NCI-H1694 (cell line): ENCODE measurements around the gene ZNF641.
"Not testable (repeated sequence)": the region's sequence is repeated elsewhere in the genome, so short reads cannot be mapped to it uniquely, and the experiment has no call there.

Experiments
- DNase-seq: peaks from one replicate; lab custom pipeline; 2025; lab: John Stamatoyannopoulos, UW

Gene ZNF641

DNA sequence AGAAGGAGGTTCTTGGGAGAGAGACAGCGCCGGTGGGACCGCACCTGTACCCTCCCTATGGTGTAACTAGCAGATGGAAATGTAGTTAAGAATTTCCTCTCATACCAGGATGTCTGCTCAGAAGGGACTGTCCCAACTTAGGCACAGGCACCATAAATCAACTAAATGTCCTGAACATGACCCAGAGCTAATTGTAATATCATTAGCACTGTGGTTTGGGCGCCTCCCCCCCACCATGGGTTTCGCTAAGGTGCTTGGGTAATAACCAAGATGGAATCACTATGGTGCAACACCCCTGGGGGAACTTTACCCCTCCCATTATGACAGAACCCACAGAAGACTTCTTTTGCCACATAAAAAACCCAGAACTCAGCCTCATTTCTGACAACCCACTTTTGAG, 15.9 kb downstream of the ZNF641 start:
- DNase-seq, result no peak

DNA sequence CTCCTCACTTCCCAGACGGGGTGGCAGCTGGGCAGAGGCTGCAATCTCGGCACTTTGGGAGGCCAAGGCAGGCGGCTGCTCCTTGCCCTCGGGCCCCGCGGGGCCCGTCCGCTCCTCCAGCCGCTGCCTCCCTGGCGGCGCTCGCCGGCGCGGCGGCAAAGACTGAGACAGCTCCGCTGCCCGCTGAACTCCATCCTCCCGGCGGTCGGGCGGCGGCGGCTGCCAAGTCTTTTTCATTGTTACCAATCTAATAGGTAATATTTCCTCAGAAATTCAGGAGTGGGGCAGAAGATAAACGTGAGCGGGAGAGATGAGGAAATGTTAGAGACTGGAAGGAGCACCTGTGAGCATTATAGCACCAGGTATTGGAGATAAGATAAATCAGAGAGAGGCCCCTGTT, 17.0 kb downstream of the ZNF641 start:
- DNase-seq, result not testable (repeated sequence)

DNA sequence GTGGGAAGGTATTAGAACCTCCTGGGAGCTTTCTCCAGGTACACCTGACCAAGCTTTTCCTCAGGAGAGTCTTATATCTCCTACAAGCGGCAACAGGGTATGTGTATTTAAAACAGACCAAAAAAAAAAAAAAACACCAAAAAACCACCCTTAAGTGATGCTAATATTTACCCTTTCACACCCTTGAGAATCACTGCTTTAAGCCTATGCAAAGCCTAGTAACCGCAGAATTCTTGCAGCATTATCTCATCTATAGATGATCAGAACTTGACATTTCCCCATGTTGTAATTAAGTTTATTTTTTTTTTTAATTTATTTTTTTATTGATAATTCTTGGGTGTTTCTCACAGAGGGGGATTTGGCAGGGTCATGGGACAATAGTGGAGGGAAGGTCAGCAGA, 19.3 kb downstream of the ZNF641 start:
- DNase-seq, result no peak

DNA sequence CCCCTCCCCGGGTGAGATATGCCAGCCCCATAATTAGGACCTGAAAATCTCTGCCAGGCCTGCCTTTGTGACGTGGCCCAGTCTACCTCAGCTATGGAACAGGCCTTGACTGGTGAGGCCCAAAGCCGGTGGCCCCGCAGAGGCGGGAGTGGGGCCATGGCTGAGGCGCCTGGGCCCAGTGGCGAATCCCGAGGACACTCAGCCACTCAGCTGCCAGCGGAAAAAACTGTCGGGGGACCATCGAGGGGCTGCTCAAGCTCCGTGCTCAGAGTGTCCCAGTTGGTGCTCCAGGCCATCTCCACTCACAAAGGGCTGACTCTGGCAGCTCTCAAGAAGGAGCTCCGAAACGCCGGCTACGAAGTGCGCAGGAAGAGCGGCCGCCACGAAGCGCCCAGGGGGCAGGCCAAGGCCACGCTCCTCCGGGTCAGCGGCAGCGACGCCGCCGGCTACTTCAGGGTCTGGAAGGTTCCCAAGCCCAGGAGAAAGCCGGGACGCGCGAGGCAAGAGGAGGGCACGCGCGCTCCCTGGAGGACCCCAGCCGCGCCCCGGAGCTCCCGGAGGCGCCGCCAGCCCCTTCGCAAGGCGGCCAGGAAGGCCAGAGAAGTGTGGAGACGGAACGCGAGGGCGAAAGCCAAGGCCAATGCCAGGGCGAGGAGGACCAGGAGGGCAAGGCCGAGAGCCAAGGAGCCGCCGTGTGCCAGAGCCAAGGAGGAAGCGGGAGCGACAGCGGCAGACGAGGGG, 21.4 kb downstream of the ZNF641 start:
- no peak for DNase-seq

DNA sequence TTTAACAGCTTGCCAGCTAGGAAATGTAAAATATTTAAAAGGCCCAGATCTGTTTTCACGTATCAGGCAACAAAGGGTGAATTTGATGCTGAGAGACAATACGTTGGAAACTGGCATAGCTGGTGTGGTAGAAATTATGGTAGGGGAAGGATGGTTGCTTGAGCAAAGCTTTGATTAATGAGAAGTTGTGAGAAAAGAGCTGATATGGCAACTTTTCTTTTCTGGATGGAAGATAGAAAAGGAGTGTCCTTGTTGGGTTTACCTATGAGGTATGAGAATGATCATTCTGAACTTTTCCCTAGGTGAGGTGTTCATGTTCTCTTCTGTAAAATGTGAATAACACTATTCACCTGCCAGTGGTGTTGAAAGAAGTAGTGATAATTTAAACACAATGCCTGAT, 34.2 kb downstream of the ZNF641 start:
- DNase-seq, result no peak

DNA sequence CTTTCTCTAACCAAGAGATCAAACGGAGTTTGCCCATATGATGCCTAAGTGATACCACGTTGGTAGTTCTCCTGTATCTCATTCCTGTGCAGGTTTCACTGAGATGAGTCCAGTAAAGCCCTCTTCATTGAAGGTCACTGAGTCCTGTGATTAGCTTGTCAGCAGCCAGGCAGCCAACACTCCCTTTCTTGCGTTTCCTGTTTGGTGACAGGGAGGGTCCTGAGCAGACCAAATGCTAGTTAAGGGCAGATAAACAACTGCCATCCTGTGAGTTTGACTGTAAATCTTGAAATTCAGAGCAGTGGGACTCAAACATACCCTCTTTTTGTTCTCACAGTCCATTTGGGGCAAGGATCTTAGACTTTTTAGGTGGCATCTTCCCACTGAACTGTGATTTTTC, 39.4 kb downstream of the ZNF641 start:
- DNase-seq, result no peak

DNA sequence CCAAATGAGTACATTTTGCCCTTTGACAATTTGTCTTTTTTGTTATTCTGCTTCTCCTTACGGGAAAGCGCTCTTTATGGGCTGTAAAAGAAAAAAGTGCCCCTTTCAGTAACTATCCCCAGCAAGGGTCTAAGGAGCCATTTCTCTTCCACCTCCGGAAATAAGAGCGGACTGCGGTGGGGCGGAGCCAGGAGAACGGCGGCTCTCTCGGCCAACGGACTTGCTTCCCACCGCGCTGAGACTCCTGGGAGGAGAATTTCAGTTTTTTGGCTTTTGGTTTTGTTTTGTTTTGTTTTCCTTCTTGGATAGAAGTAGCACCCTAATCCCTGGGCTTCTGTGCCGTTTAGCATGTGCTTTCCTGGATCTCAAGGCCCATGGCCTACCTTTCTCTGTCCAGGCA, 43.5 kb downstream of the ZNF641 start:
- DNase-seq, result no peak

DNA sequence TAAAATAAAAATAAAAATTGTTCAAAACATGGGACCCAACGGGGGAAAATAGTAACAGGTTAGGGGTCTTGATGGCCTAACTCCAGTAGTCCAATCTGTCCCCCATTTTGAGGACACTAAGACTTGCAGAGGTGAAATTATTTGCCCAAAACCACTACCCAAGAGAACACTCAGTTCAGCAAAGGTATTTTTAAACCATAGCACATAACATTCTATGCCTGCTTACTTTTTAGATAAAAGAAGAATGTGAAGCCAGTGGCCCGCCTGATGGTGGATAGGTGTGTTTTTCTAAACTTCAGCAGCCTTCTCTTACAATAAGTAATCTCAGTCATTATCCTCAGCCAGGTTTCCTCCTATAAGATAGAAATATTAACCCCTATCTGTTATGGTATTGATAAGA, 45.5 kb downstream of the ZNF641 start:
- no peak for DNase-seq

DNA sequence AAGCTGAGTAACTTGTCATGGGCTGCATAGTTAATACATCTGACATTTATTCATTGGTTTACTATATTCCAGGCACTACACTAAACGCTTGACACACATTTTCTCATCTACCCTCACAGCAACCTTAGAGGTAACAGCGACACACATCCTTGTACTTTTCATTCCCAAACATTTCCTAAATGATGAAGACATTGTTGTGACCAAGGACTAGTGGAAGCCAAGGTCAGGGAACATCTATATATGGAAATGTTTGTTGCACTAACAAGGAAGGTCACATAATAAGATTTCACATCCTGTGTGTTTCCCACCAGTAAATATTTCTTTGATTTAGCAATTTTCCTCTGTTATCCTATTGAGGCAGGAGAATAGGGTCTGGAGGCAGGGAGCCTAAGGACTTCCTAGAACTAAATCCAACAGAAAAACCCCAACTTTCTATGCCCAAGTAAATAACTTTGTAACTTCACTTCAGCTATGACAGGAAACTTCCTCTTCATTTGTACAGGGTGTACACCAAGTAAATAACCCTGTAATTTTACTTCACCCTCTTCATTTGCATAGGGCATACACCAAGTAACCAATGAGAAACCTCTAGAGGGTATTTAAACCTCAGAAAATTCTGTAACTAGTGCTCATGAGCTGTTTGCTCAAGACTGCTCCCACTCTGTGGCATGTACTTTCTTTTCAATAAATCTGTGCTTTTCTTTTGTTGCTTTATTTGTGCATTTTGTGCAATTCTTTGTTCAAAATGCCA, 48.4 kb downstream of the ZNF641 start:
- no peak for DNase-seq

DNA sequence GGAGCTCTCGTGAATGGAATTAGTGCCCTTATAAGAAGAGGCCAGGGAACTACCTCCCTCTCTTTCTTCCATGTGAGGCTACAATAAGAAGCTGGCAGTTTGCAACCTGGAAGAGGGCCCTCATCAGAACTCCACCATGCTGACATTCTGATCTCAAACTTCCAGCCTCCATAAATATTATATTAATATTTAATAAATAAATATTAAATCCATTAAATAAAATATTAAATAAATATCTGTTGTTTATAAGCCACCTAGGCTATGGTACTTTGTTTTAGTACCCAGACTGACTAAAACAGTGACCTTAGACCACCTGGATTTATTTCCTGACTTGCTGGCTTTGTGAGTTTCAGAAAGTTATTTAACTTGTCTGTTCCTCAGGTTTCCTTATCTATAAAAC, 49.9 kb downstream of the ZNF641 start:
- DNase-seq, result no peak

DNA sequence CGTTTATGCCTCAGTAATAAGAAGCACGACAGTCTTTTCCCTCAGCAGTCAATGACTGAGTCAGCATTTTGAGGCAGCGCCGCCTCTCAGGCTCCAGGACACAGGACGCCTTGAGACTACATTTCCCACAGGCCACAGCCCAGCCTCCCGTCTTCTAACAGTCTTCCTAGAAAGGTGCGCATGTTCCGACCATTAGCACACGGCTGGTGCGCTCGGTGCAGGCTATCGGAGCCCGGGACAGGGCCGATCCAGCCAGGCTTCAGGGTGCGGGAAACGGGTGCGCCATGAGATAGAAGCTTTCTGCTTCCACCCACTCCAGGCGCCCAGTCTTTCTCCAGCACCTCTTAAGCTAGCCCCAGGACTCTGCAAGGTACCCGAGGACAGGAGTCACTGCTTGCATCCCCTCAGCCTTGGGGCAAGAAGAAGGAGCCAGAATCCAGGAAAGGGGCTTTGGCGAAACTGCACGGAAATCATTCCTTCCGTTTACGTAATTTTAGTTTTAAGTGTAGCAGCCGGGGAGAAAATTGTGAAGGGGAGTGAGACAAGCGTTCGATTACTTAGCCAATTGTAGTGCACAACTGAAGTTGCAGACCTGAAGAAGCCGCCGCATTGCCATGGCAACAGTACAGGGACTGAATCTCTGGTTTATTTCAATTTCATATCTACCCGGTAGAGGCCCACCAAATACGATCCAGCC, 54.0 kb downstream of the ZNF641 start:
- DNase-seq, result no peak

DNA sequence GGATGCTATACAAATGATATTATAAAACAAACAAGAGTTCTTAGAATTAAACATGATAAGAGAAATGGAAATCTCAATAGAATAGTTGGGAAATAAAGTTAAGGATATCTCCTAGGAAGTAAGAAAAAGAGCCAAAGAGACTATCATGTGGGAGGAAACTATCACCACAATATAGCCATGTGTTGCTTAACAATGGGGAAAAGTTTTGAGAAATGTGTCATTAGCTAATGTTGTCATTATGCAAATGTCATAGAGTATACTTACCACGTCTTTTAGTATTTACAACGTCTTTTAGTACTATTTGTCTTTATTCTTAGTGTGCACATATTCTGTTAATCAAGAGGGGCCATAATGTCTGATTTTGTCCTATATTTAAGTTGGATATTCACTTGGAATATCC, 58.7 kb downstream of the ZNF641 start:
- no peak for DNase-seq

DNA sequence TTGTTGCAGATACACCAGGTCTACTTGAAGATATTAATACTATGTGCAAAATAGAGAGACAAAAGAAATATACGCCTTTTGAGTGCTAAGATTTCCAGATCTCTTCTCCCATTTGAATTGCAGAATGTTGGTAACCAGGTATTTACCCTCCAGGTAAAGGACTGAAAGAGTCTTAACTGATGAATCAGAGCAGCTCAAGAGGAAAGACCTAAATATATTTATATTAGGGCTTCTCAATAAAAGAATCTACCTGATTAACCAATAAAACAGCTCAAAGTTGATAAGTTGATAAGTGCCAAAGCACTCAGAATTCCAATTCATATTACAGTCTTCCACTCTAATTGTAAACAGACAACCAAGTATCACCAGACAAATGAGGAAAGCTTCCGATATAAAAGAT, 59.2 kb downstream of the ZNF641 start:
- no peak for DNase-seq

DNA sequence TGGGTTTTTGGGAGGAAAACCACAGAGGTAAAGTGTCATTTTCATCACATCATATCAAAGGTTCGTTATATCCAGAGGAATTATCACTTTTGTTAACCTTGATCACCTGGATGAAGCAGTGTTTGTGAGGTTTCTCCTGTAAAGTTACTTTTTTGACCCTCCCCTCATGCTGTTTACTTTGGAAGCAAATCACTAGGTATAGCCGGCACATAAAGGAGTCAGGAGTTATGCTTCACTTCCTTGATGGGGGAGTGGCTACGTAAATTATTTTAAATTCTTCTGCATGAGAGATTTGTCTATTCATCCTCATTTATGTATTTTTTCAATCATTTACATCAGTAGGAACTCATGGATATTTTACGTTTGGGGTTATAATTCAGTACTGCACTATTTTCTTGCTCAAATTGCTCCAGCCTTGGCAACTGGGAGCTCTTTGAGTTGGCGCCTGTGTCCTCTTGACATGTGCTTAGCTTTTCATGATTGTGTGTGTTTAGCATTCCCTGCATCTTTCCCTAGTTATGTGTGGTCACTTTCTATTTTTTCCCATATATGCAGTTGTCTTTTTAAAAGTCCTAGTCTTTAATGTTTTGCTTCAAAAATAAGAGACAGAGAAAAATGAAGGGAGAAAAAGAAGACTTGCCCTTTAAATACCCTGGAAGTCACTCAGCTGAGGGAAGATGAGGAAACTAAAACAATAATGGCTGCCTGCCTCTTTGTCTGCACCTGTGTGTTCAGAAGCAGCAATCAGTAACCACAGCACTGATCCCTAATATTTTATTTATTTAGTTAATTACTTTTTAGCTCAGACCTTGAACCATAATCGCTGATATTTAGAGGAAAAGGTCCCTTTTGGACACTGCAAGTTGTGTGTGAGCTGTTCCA, 62.1 kb downstream of the ZNF641 start:
- DNase-seq, result no peak
